ENCODE results near the gene CENPS. TPM values are rescaled to one million over a fixed set of nuclear protein-coding genes. Genes with fewer than 3 reads are reported as not detected.

The CENPS gene
- total and polyA plus RNA-seq, 9 of the 15 experiments (the other 6 are each of a cell fraction or from before 2014, with no cell fraction given), result 10.2 to 36.0 (median 26.0) TPM

GRCh38 chr1:10430216-10431069, at the start of gene CENPS (continued):
- TF ChIP-seq ZNF277 (CRISPR knock-in tag; IDR thresholded peaks at IDR 0.05; ENCODE audit: borderline replicate concordance) (no peak), MEF2A (IDR thresholded peaks at IDR 0.05; ENCODE audit: control insufficient read depth, low read depth, low read length) (no peak), ZBTB2 (IDR thresholded peaks at IDR 0.05) (peak; percentile 91), SRSF3 (IDR thresholded peaks at IDR 0.05; ENCODE audit: insufficient read depth, low read length) (no peak), MAZ (CRISPR knock-in tag; conservative IDR thresholded peaks at IDR 0.05 in 1 of 2, IDR thresholded peaks at IDR 0.05 in 1 of 2) (peak; percentile 94 to 99), ZNF407 (IDR thresholded peaks at IDR 0.05; ENCODE audit: low read depth) (peak; percentile 97), BRD4 (IDR thresholded peaks at IDR 0.05) (no peak), POLR3A (IDR thresholded peaks at IDR 0.05; ENCODE audit: borderline replicate concordance, extremely low read depth, insufficient read depth, insufficient read length) (no peak), ZNF263 (CRISPR knock-in tag; IDR thresholded peaks at IDR 0.05; ENCODE audit: borderline replicate concordance) (peak; percentile 22; the same call in 1 of the 2 replicates), MLX (CRISPR knock-in tag; conservative IDR thresholded peaks at IDR 0.05) (0 out of 4 replicates have a peak, but pooled peaks of 1 of the 2 experiments have one; percentile 36), ZNF324 (CRISPR knock-in tag; IDR thresholded peaks at IDR 0.05) (peak; percentile 24; the same call in 1 of the 2 replicates), PKNOX1 (IDR thresholded peaks at IDR 0.05) (0 out of 2 replicates have a peak, but pooled peaks have one; percentile 20)

Measured in K562 (cell line).